ENCODE results near the gene CCDC91.

DNA sequence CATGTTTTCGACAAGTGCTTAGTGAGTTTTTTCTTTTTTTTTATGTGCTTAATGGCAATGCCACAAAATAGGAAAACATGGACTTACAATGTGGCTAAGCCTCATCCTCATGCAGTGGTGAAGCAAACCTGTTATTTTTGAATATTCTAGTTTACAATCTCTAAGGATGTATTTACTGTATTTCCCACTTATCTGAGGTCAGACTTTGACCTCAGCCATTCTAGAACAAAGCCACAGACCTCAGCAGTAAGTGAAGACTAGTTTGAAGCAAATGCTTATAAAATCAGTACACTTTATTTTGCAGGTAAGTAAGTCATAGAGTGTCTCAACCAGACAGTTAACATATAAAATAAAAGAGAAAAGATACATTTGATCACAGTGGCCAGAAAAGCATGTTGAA lies 130.1 kb downstream of the CCDC91 start:
- no peak for TF ChIP-seq EZH2 (IDR thresholded peaks at IDR 0.05)
- TF ChIP-seq POLR2AphosphoS5 (IDR thresholded peaks at IDR 0.05; ENCODE audit: borderline replicate concordance, low read depth, low read length), result no peak
